Fibroblast of lung (primary cell): ENCODE results near the gene C6orf141.

Source experiments
- CTCF ChIP-seq, 2 donors: IDR thresholded peaks in 1 of 2; conservative IDR thresholded peaks in 1 of 2; 1 replicate in 1 of 2; 2 replicates in 1 of 2; pipeline ENCODE4 v1.5.1; 2011 to 2012; ENCODE audit warnings: low read length in 2 of 2, control low read depth in 1 of 2, inconsistent platforms in 1 of 2, low read depth in 1 of 2, mild to moderate bottlenecking in 1 of 2
- EZH2 ChIP-seq: IDR thresholded peaks from 2 replicates; pipeline ENCODE4 v1.5.1; 2012; ENCODE audit warnings: low read length, control low read depth, mild to moderate bottlenecking; ENCODE audit errors: missing control alignments

- TF ChIP-seq CTCF (conservative IDR thresholded peaks at IDR 0.05 in 1 of 2, IDR thresholded peaks at IDR 0.05 in 1 of 2; ENCODE audit: low read depth in 1 of 2, low read length in 2 of 2) (no peak), EZH2 (no peak)
Measured at GRCh38 chr6:49557177-49557576, 6.7 kb downstream of the C6orf141 start.
